Effector CD8-positive, alpha-beta T cell (primary cell): Measurements from ENCODE around the gene TESK1.

Experiments
- DNase-seq: peaks from one replicate; lab custom pipeline; 2025; lab: John Stamatoyannopoulos, UW
- total RNA-seq, 4 experiments: gene quantifications; one replicate each; lab custom pipeline; 2026; lab: John Stamatoyannopoulos, UW

TESK1 gene
- 29.9 to 52.3 (median 42.0) reads per million in 4 experiments for total RNA-seq

GRCh38 chr9:35604578-35605350 lies at the start of gene TESK1:
TSS of gene TESK1 (plus strand) at chr9:35605262. CDS start at chr9:35605620, 358 bp downstream.
- DNase-seq = peak; percentile 66

- no peak for DNase-seq
These were observed 49.2 kb upstream of the TESK1 start for GRCh38 chr9:35555881-35556280.

- DNase-seq = no peak
These were observed 48.3 kb upstream of the TESK1 start for GRCh38 chr9:35556776-35557175.

GRCh38 chr9:35557320-35557719 lies 47.7 kb upstream of the TESK1 start:
- no peak for DNase-seq

GRCh38 chr9:35558185-35558584 lies 46.9 kb upstream of the TESK1 start:
- DNase-seq = no peak

GRCh38 chr9:35559792-35560530 lies 45.1 kb upstream of the TESK1 start:
- DNase-seq = no peak

GRCh38 chr9:35560625-35561337 lies 44.3 kb upstream of the TESK1 start:
- no peak for DNase-seq

GRCh38 chr9:35561468-35562261 lies 43.4 kb upstream of the TESK1 start:
- DNase-seq = no peak

- DNase-seq = no peak
These were observed 41.9 kb upstream of the TESK1 start for GRCh38 chr9:35562895-35563780.

- no peak for DNase-seq
These were observed 41.3 kb upstream of the TESK1 start for GRCh38 chr9:35563791-35564197.

- DNase-seq = no peak
These were observed 40.4 kb upstream of the TESK1 start for GRCh38 chr9:35564658-35565061.

- DNase-seq = no peak
These were observed 38.6 kb upstream of the TESK1 start for GRCh38 chr9:35566417-35566816.

GRCh38 chr9:35568196-35568595 lies 36.9 kb upstream of the TESK1 start:
- DNase-seq = no peak

GRCh38 chr9:35569206-35569605 lies 35.9 kb upstream of the TESK1 start:
- DNase-seq = no peak

GRCh38 chr9:35570709-35571504 lies 34.2 kb upstream of the TESK1 start:
- DNase-seq = no peak

- DNase-seq = no peak
These were observed 30.4 kb upstream of the TESK1 start for GRCh38 chr9:35574578-35575122.

GRCh38 chr9:35575478-35575877 lies 29.6 kb upstream of the TESK1 start:
- no peak for DNase-seq

GRCh38 chr9:35577486-35577885 lies 27.6 kb upstream of the TESK1 start:
- no peak for DNase-seq

GRCh38 chr9:35579130-35579529 lies 25.9 kb upstream of the TESK1 start:
- DNase-seq = no peak
